Inferior parietal cortex (tissue), 1 donor: ENCODE data around the gene PIGV.
A peak's percentile ranks its signal among the peaks of the same experiment; 100 is the strongest.

Experiments used
- DNase-seq: peaks from one replicate; pipeline ENCODE4 v3.0.0-alpha.2; 2016; ENCODE audit errors: extremely low spot score

The PIGV gene

GRCh38 chr1:26772687-26773086 is 15.1 kb upstream of the PIGV start:
- no peak for DNase-seq

GRCh38 chr1:26774462-26774861 is 13.3 kb upstream of the PIGV start:
- no peak for DNase-seq

GRCh38 chr1:26775666-26776065 is 12.1 kb upstream of the PIGV start:
- no peak for DNase-seq

- DNase-seq: no peak
Observed at GRCh38 chr1:26779098-26779668, 8.6 kb upstream of the PIGV start.

GRCh38 chr1:26780344-26780957 is 7.3 kb upstream of the PIGV start:
- no peak for DNase-seq

GRCh38 chr1:26781206-26781825 is 6.4 kb upstream of the PIGV start:
- no peak for DNase-seq

GRCh38 chr1:26782521-26783212 is 5.1 kb upstream of the PIGV start:
- no peak for DNase-seq

GRCh38 chr1:26783646-26784022 is 4.1 kb upstream of the PIGV start:
- DNase-seq: no peak

GRCh38 chr1:26784023-26784871 is 3.5 kb upstream of the PIGV start:
- DNase-seq: peak; percentile 71

- DNase-seq: no peak
Observed at GRCh38 chr1:26784886-26785285, 2.9 kb upstream of the PIGV start.

- peak; percentile 52 for DNase-seq
Observed at GRCh38 chr1:26785611-26786436, 1.9 kb upstream of the PIGV start.

- peak; percentile 78 for DNase-seq
Observed at GRCh38 chr1:26786437-26787380, 1.0 kb upstream of the PIGV start.

- no peak for DNase-seq
Observed at GRCh38 chr1:26787381-26787705, 407 bp upstream of the PIGV start.

GRCh38 chr1:26788515-26788785 is 700 bp downstream of the PIGV start:
- no peak for DNase-seq

- peak; percentile 94 for DNase-seq
Observed at GRCh38 chr1:26788836-26789611, 1.3 kb downstream of the PIGV start.

GRCh38 chr1:26789612-26789865 is 1.8 kb downstream of the PIGV start:
- no peak for DNase-seq

GRCh38 chr1:26789931-26790330 is 2.2 kb downstream of the PIGV start:
- no peak for DNase-seq

GRCh38 chr1:26790551-26790953 is 2.8 kb downstream of the PIGV start:
- DNase-seq: no peak

GRCh38 chr1:26791148-26791547 is 3.4 kb downstream of the PIGV start:
- no peak for DNase-seq

GRCh38 chr1:26791626-26792025 is 3.9 kb downstream of the PIGV start:
- no peak for DNase-seq
